ENCODE results near the gene PPP4R2.

GRCh38 chr3:72996473-72997333, at the start of gene PPP4R2:
- no peak; the same call in 1 of the 2 replicates for TF ChIP-seq CTCF (conservative IDR thresholded peaks at IDR 0.05; ENCODE audit: low read depth, low read length)
- TF ChIP-seq SMC3 (IDR thresholded peaks at IDR 0.05; ENCODE audit: low read depth, low read length), result no peak
- TF ChIP-seq RAD21 (IDR thresholded peaks at IDR 0.05; ENCODE audit: low read length), result no peak
- peak; percentile 84 for TF ChIP-seq POLR2A (IDR thresholded peaks at IDR 0.05; ENCODE audit: low read depth, low read length)
- no peak for TF ChIP-seq CHD1 (IDR thresholded peaks at IDR 0.05; ENCODE audit: low read depth, low read length)
